AG08395 (cell line): ENCODE data around the gene CHRND.

ENCODE experiments used
- DNase-seq: peaks from one replicate; pipeline ENCODE4 v3.0.0; 2012; ENCODE audit warnings: mixed read lengths, low spot score

The CHRND gene

GRCh38 chr2:232487385-232488096, 38.4 kb upstream of the CHRND start, which contains the start of gene ECEL1:
TSS of gene ECEL1 (minus strand) at chr2:232487834. CDS start at chr2:232486653, 1,181 bp downstream.
- DNase-seq: no peak

GRCh38 chr2:232488097-232488711, 37.8 kb upstream of the CHRND start:
- DNase-seq: no peak

- DNase-seq: no peak
Observed at GRCh38 chr2:232488721-232489300, 37.1 kb upstream of the CHRND start.

GRCh38 chr2:232489516-232490220, 36.3 kb upstream of the CHRND start:
- DNase-seq: no peak

GRCh38 chr2:232490221-232491138, 35.5 kb upstream of the CHRND start:
- DNase-seq: no peak

GRCh38 chr2:232491139-232491780, 34.7 kb upstream of the CHRND start:
- DNase-seq: no peak

- no peak for DNase-seq
Observed at GRCh38 chr2:232492236-232492848, 33.6 kb upstream of the CHRND start.

- no peak for DNase-seq
Observed at GRCh38 chr2:232492963-232493700, 32.8 kb upstream of the CHRND start.

GRCh38 chr2:232493701-232494474, 32.1 kb upstream of the CHRND start:
- DNase-seq: no peak

- DNase-seq: no peak
Observed at GRCh38 chr2:232494542-232494941, 31.4 kb upstream of the CHRND start.

- no peak for DNase-seq
Observed at GRCh38 chr2:232495292-232495691, 30.7 kb upstream of the CHRND start.

- no peak for DNase-seq
Observed at GRCh38 chr2:232496501-232497270, 29.3 kb upstream of the CHRND start.

- no peak for DNase-seq
Observed at GRCh38 chr2:232497348-232497747, 28.6 kb upstream of the CHRND start.

GRCh38 chr2:232498452-232498851, 27.5 kb upstream of the CHRND start:
- DNase-seq: no peak

- no peak for DNase-seq
Observed at GRCh38 chr2:232501331-232501771, 24.6 kb upstream of the CHRND start.

GRCh38 chr2:232501794-232502390, 24.1 kb upstream of the CHRND start:
- no peak for DNase-seq

- DNase-seq: no peak
Observed at GRCh38 chr2:232502511-232502910, 23.4 kb upstream of the CHRND start.
